HL-60/S4 (cell line): Measurements from ENCODE around the gene DAD1.
"Not testable (repeated sequence)": the region's sequence is repeated elsewhere in the genome, so short reads cannot be mapped to it uniquely, and the experiment has no call there.

Source experiments
- in situ Hi-C: fragments of 300-500 bp; cut with MboI; formaldehyde crosslinking; loops from 2 replicates; pipeline ENCODE4 v1.14.3; 2022; ENCODE audit warnings: low sequenced_read_pairs

The DAD1 gene

GRCh38 chr14:22599349-22599748 lies 10.3 kb upstream of the DAD1 start:
- in situ Hi-C loops, result no loop called here

DNA sequence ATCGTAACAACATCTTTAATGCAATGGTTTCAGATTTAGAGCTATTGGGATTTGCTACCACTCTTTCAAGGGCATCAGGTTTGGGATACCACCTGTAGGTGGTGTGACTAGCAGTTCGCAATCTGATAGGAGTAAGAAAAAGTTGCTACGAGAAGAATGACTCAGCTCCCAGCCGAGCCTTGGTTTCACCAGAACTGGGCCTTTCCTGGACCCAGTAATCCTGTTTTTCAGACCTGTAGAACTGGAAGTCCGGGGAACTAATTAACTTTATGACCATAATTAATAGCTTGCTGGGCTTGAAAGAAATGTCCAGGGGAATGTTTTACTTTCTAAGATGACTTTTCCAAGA lies 9.8 kb upstream of the DAD1 start:
- in situ Hi-C loops, result no loop called here

- in situ Hi-C loops, result no loop called here
These were observed 9.3 kb upstream of the DAD1 start, which contains the start of gene ABHD4 for GRCh38 chr14:22598099-22598895. Gene ABHD4, plus strand, starts transcription at chr14:22598300. Its CDS starts 7 bp downstream, at chr14:22598307.

GRCh38 chr14:22597771-22598098 lies 8.7 kb upstream of the DAD1 start:
- in situ Hi-C loops, result no loop called here

- in situ Hi-C loops, result no loop called here
These were observed 8.2 kb upstream of the DAD1 start for GRCh38 chr14:22597265-22597664.

GRCh38 chr14:22596354-22596879 lies 7.4 kb upstream of the DAD1 start:
- in situ Hi-C loops, result no loop called here

DNA sequence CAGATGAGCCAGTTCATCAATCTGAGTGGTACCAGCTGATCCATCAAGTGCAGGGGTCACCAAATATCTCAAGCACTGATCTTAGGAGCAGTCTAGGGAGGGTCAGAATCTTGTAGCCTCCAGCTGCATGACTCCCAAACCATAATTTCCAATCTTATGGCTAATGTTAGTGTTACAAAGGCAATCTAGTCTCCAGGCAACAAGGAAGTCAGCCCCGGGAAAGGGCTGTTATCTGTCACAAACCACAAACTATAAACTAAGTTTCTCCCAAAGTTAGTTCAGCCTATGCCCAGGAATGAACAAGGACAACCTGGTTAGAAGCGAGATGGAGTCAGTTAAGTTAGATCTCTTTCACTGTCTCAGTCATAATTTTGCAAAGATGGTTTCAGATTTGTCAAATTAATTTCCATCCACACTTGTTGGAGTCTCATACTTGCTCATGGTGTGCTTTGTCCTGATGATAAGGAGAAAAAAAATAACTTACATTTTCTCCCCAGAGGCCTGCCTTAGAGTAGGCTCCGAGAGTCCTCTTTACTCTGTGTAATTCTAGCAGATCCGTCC lies 5.2 kb upstream of the DAD1 start:
- in situ Hi-C loops, result no loop called here

DNA sequence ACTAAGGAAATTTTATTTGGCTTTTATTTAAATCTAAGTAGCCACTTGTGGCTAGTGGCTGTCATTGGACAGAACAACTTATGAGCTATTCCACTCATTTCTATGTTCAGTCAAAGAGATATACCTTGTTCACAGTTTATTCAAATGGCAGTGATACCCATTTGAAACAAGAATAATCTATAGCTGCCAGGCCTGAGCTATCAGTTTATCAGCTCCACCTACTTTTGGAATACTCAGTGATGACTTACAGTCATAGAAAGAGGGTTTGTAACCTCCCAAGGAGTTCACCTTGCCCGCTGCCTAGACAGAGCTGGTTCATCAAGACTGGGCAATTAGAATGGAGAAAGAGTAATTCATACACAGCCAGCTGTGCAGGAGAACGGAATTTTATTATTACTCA lies 4.6 kb upstream of the DAD1 start:
- in situ Hi-C loops, result no loop called here

- in situ Hi-C loops, result no loop called here
These were observed 4.2 kb upstream of the DAD1 start for GRCh38 chr14:22593189-22593588.

- in situ Hi-C loops, result no loop called here
These were observed 413 bp downstream of the DAD1 start for GRCh38 chr14:22588526-22589095.

DNA sequence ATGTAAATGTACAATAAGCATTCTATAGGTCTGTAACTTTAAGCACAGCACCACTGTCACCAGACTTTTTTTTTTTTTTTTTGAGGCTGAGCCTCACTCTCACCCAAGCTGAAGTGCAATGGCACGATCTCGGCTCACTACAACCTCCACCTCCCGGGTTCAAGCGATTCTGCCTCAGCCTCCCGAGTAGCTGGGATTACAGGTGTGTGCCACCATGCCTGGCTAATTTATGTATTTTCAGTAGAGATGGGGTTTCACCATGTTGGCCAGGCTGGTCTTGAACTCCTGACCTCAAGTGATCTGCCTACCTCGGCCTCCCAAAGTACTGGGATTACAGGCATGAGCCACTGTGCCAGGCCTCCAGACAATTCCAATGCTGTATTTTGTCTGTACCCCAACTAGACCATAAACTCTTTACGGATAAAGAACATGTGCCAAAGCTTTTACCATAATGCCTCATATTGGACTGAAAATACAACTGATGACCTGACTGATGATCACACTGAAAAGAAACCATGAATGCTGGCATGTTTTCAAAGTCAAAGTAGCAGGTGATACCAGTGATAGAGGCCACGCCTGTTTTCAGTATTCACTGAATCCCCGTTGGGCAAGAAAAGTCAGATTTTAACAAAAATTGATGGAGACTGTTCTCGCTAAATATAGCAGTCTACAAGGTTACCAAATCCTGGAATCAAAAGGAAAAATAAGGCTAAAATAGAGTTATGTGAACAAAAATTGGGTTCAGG lies 1.2 kb downstream of the DAD1 start:
- in situ Hi-C loops, result not testable (repeated sequence)

DNA sequence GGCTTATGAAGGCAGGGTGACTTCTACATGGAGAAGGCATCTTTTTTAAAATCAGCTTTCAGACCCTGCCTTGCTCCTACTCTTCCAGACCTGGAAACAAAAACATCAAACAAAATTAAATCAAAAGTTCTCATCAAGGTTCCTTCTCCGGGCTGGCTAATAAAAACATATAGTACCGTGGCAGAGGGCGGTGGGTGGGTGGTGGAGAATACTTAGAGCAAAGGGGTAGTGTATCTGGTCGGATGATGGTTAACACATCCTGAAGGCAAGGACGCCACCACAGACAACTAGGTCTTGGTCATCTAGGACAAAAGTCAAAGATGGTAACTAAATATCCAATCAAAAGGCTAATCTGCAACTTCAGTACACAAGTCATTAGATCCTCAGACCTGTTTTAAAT lies 1.8 kb downstream of the DAD1 start:
- in situ Hi-C loops, result no loop called here

DNA sequence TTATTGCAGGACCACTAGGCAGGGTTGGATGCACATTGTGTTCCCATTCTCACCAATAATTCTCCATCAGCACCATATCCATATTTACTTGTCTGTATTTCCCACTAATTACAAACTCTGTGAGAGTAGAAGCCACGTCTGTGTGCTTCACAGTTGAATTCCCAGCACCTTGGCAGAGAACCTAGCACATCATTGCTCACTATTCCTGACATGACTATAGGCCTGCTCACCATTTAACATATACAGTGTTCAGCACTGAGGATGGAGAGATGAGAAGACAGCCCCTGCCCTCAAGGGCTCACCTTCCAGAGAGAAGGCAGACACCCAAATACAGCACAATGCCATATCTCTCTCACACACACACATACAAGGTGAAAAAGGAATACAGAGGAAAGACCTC lies 5.0 kb downstream of the DAD1 start:
- in situ Hi-C loops, result loop anchor here (5.0 kb wide), 1 partner anchor 58 kb away; the partner anchor contains the start of gene OR6J1

- in situ Hi-C loops, result loop anchor here (5.0 kb wide), 1 partner anchor 62 kb away; the partner anchor contains the start of gene OR6J1
These were observed 8.4 kb downstream of the DAD1 start for GRCh38 chr14:22580625-22581024.

- in situ Hi-C loops, result loop anchor here (5.0 kb wide), 1 partner anchor 62 kb away; the partner anchor contains the start of gene OR6J1
These were observed 9.1 kb downstream of the DAD1 start for GRCh38 chr14:22579881-22580280.

DNA sequence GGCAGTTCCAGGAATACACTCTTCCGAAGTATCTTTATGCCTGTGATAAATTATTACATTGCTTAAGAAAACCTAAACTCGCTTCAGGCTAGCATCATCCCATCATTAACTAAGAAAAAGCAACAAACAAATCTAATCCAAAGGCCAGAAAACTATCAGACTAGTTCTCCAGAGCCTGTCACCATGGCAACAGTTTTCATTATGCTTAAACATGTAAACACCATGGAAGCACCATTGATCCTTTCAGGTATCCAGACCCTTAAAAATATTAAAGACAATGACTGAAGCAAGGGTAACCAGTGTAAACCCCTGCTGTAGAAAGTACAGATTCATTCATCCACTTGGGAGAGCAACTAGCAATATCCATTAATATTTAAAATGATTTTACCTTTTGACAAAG lies 9.8 kb downstream of the DAD1 start:
- in situ Hi-C loops, result no loop called here

- in situ Hi-C loops, result no loop called here
These were observed 11.6 kb downstream of the DAD1 start for GRCh38 chr14:22577334-22577908.

- in situ Hi-C loops, result no loop called here
These were observed 15.2 kb downstream of the DAD1 start for GRCh38 chr14:22573804-22574203.

- in situ Hi-C loops, result no loop called here
These were observed 16.4 kb downstream of the DAD1 start for GRCh38 chr14:22572562-22573058.

DNA sequence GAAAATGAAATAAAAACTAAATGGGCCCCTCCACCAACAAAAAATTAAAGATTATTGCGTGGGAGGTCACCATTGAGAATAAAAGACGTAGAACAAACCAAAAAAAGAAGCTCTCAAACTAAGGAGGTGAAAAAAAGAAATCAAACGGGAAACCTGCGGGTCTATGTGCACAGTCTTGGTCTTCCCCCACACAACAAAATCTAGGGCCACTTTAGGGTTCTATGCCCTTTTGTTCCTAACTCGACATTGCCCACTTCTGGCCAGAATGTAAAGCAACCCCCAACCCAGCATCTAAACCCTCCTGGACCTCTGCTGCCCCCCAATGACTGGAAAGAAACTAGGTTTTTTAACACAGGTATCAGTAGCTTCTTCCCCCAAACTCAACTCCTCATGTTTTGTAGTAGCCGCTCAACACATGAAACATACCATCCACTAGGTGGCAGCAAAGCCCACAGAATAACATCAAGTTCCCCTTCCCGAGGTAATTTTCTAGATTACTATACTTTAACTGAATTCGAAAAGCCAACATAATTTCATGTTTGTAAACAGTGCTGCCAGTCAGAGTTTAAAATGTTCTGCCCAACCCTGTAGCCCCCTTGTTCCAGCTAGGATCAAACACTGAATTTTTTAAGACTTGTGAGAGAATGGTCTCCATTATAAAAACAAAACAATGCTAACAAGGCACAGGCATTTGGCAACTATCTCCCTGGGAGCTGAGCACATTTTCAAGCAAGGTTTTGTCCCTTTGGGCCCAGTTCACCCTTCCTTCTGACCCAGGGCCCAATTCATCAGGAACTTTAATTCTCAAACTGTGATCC lies 18.7 kb downstream of the DAD1 start:
- in situ Hi-C loops, result no loop called here
